Measurements from ENCODE around the gene SLC2A3. TPM values are rescaled to one million over a fixed set of nuclear protein-coding genes. Genes with fewer than 3 reads are reported as not detected.

The SLC2A3 gene
- total RNA-seq, 1 donor from 2014 or later = 238 TPM

Other genes with a start within 250 kb of the SLC2A3 start
- gene GDF3, start 240.4 kb downstream of the SLC2A3 start, total RNA-seq = 0.26 TPM
- not detected for gene DPPA3, start 224.8 kb downstream of the SLC2A3 start, total RNA-seq
- not detected for gene CLEC4C, start 188.8 kb downstream of the SLC2A3 start, total RNA-seq
- not detected for gene NANOGNB, start 171.0 kb downstream of the SLC2A3 start, total RNA-seq
- 0.35 TPM for gene NANOG, start 146.8 kb downstream of the SLC2A3 start, total RNA-seq
- gene SLC2A14, start 63.3 kb downstream of the SLC2A3 start, total RNA-seq = 5.4 TPM
- 16.4 TPM for gene FOXJ2, start 96.5 kb upstream of the SLC2A3 start, total RNA-seq
- 53.1 TPM for gene C3AR1, start 130.2 kb upstream of the SLC2A3 start, total RNA-seq
- gene NECAP1, start 146.1 kb upstream of the SLC2A3 start, total RNA-seq = 23.6 TPM
- 3.5 TPM for gene CLEC4A, start 187.4 kb upstream of the SLC2A3 start, total RNA-seq
- not detected for gene ZNF705A, start 220.8 kb upstream of the SLC2A3 start, total RNA-seq